HepG2 (cell line): ENCODE data around the gene DISP2. TPM values are rescaled to one million over a fixed set of nuclear protein-coding genes. Genes with fewer than 3 reads are reported as not detected.
A peak's percentile ranks its signal among the peaks of the same experiment; 100 is the strongest.

Experiments
- FOSL2 ChIP-seq: sonication (generic); formaldehyde crosslinking; IDR thresholded peaks from 2 replicates; pipeline ENCODE4 v1.4.0; 2020; ENCODE audit warnings: missing genetic modification reagents
- FOXA1 ChIP-seq, 2 experiments: fragments of 450-650 bp in 1 of 2; sonication (generic) in 1 of 2; formaldehyde crosslinking in 1 of 2; IDR thresholded peaks; 2 replicates each; pipeline versions ENCODE4 v1.4.0 to v1.6.1; 2016 to 2020; ENCODE audit warnings: missing genetic modification reagents in 1 of 2
- PAWR ChIP-seq: sonication (generic); formaldehyde crosslinking; IDR thresholded peaks from 2 replicates; pipeline ENCODE4 v1.4.0; 2020; ENCODE audit warnings: missing genetic modification reagents, mild to moderate bottlenecking, borderline replicate concordance
- PRDM15 ChIP-seq: sonication (generic); formaldehyde crosslinking; IDR thresholded peaks from 2 replicates; pipeline ENCODE4 v1.4.0; 2020; ENCODE audit warnings: missing genetic modification reagents
- RBFOX2 ChIP-seq: fragments of 200-400 bp; formaldehyde crosslinking; IDR thresholded peaks from 2 replicates; pipeline ENCODE4 v1.6.1; 2017; ENCODE audit warnings: low read depth, mild to moderate bottlenecking, low read length
- RFX3 ChIP-seq: IDR thresholded peaks from 2 replicates; pipeline ENCODE4 v1.6.1; 2016; ENCODE audit warnings: missing biosample characterization, missing genetic modification reagents
- TIGD3 ChIP-seq: sonication (generic); formaldehyde crosslinking; IDR thresholded peaks from 2 replicates; pipeline ENCODE4 v1.5.1; 2020; ENCODE audit warnings: mild to moderate bottlenecking, missing genetic modification reagents, borderline replicate concordance
- TMF1 ChIP-seq: sonication (generic); formaldehyde crosslinking; IDR thresholded peaks from 2 replicates; pipeline ENCODE4 v1.8.1; 2022; ENCODE audit warnings: low read depth, missing genetic modification reagents
- ZBED4 ChIP-seq: sonication (generic); formaldehyde crosslinking; IDR thresholded peaks from 2 replicates; pipeline ENCODE4 v1.4.0; 2020; ENCODE audit warnings: missing genetic modification reagents, borderline replicate concordance
- ZBTB25 ChIP-seq: IDR thresholded peaks from 2 replicates; pipeline ENCODE4 v1.6.1; 2018; ENCODE audit warnings: missing genetic modification reagents
- ZFP36L1 ChIP-seq: sonication (generic); formaldehyde crosslinking; IDR thresholded peaks from 2 replicates; pipeline ENCODE4 v1.8.0; 2022; ENCODE audit warnings: mild to moderate bottlenecking, missing genetic modification reagents, moderate library complexity
- ZKSCAN1 ChIP-seq: fragments of 150-350 bp; IDR thresholded peaks from 2 replicates; pipeline ENCODE4 v1.6.1; 2014; ENCODE audit warnings: low read length
- ZNF414 ChIP-seq: sonication (generic); formaldehyde crosslinking; IDR thresholded peaks from 2 replicates; pipeline ENCODE4 v1.5.0; 2020; ENCODE audit warnings: missing genetic modification reagents
- ZNF468 ChIP-seq: sonication (generic); formaldehyde crosslinking; IDR thresholded peaks from 2 replicates; pipeline ENCODE4 v1.8.0; 2022; ENCODE audit warnings: mild to moderate bottlenecking, moderate library complexity, missing genetic modification reagents
- ZNF496 ChIP-seq: sonication (generic); formaldehyde crosslinking; IDR thresholded peaks from 2 replicates; pipeline ENCODE4 v1.8.1; 2023; ENCODE audit warnings: mild to moderate bottlenecking, moderate library complexity, missing genetic modification reagents; ENCODE audit not compliant: insufficient replicate concordance
- ZNF547 ChIP-seq: sonication (generic); formaldehyde crosslinking; IDR thresholded peaks from 2 replicates; pipeline ENCODE4 v1.5.1; 2020; ENCODE audit warnings: mild to moderate bottlenecking, missing genetic modification reagents
- ZNF879 ChIP-seq: sonication (generic); formaldehyde crosslinking; IDR thresholded peaks from 2 replicates; pipeline ENCODE4 v1.8.1; 2023; ENCODE audit warnings: missing genetic modification reagents
- ZSCAN25 ChIP-seq: sonication (generic); formaldehyde crosslinking; IDR thresholded peaks from 2 replicates; pipeline ENCODE4 v1.8.0; 2022; ENCODE audit warnings: mild to moderate bottlenecking, missing genetic modification reagents
- polyA plus RNA-seq, 8 experiments: library from polyadenylated mRNA; depleted of rRNA in 3 of 8; stranded (reverse) in 7 of 8; unstranded in 1 of 8; fragments of >200 nt; fragmentation: Illumina TruSeq in 4 of 8; extraction: Trizol in 4 of 8; gene quantifications; 2 replicates each; pipeline versions ENCODE4 v1.2.1 to v1.2.3, GENCODE V29; 2011 to 2016; ENCODE audit warnings: low read depth in 4 of 8, missing spikeins in 1 of 8, mixed read lengths in 1 of 8; ENCODE audit not compliant: insufficient read depth in 1 of 8
- total RNA-seq, 5 experiments: library from RNA; depleted of rRNA; stranded (reverse); fragments of >200 nt; fragmentation: Illumina TruSeq; extraction: Trizol; gene quantifications; 2 replicates each; pipeline ENCODE4 v1.2.3, GENCODE V29; 2016; ENCODE audit warnings: low read depth in 1 of 5

Gene DISP2
- total and polyA plus RNA-seq, 2 of the 13 experiments (the other 11 are each of a cell fraction or from before 2014, with no cell fraction given), result 0.09 to 0.32 TPM

GRCh38 chr15:40405501-40406381 lies 47.7 kb downstream of the DISP2 start, which contains the start of gene IVD (continued):
- TF ChIP-seq ZBED4 (CRISPR knock-in tag) (no peak; the same call in 1 of the 2 replicates), ZNF468 (CRISPR knock-in tag) (no peak), FOSL2 (CRISPR knock-in tag) (peak; percentile 30; the same call in 1 of the 2 replicates), ZKSCAN1 (no peak), TMF1 (CRISPR knock-in tag) (peak; percentile 73), RFX3 (CRISPR knock-in tag) (no peak), ZNF496 (no peak), ZNF414 (CRISPR knock-in tag) (no peak), PAWR (CRISPR knock-in tag) (no peak), ZNF547 (CRISPR knock-in tag) (peak; percentile 76; the same call in 1 of the 2 replicates), RBFOX2 (peak; percentile 98), PRDM15 (CRISPR knock-in tag) (no peak), ZFP36L1 (CRISPR knock-in tag) (no peak), ZBTB25 (CRISPR knock-in tag) (no peak; the same call in 1 of the 2 replicates), ZSCAN25 (CRISPR knock-in tag) (peak; percentile 35; the same call in 1 of the 2 replicates), TIGD3 (no peak), ZNF879 (no peak), FOXA1 (IDR thresholded peaks at IDR 0.05) (no peak), FOXA1 (CRISPR knock-in tag; IDR thresholded peaks at IDR 0.05) (no peak)
